Loucy (cell line): ENCODE data around the gene RAD21L1.

ENCODE experiments used
- H2AFZ ChIP-seq: fragments of 200-600 bp; sonication (generic); 2 replicates; pipeline ENCODE4 v1.6.0; 2016; ENCODE audit warnings: antibody characterized with exemption, mild to moderate bottlenecking, low read length, moderate library complexity
- H3F3A ChIP-seq: fragments of 200-600 bp; 2 replicates; pipeline ENCODE4 v1.6.0; 2016; ENCODE audit warnings: antibody characterized with exemption, low read depth, mild to moderate bottlenecking
- H3K27me3 ChIP-seq: fragments of 200-600 bp; sonication (generic); 2 replicates; pipeline ENCODE4 v1.6.1; 2014; ENCODE audit warnings: low read length, mild to moderate bottlenecking; ENCODE audit not compliant: insufficient read depth, poor library complexity, severe bottlenecking
- H3K36me3 ChIP-seq: fragments of 200-600 bp; sonication (generic); 2 replicates; pipeline ENCODE4 v1.6.1; 2016; ENCODE audit warnings: low read length; ENCODE audit not compliant: insufficient read depth
- H3K4me1 ChIP-seq: fragments of 200-600 bp; sonication (generic); 2 replicates; pipeline ENCODE4 v1.5.1; 2014; ENCODE audit warnings: low read length, mild to moderate bottlenecking; ENCODE audit not compliant: insufficient read depth, poor library complexity, severe bottlenecking
- H3K4me2 ChIP-seq: fragments of 200-600 bp; sonication (generic); 2 replicates; pipeline ENCODE4 v1.6.0; 2014; ENCODE audit warnings: antibody characterized with exemption, low read length, low read depth, mild to moderate bottlenecking; ENCODE audit not compliant: poor library complexity, severe bottlenecking
- H3K4me3 ChIP-seq: fragments of 200-600 bp; sonication (generic); 2 replicates; pipeline ENCODE4 v1.5.1; 2014; ENCODE audit warnings: low read length, mild to moderate bottlenecking, mixed read lengths; ENCODE audit not compliant: poor library complexity, severe bottlenecking
- H3K79me2 ChIP-seq: fragments of 200-600 bp; sonication (generic); 2 replicates; pipeline ENCODE4 v1.6.1; 2014; ENCODE audit warnings: low read length; ENCODE audit not compliant: insufficient read depth
- H3K9ac ChIP-seq: fragments of 200-600 bp; sonication (generic); 2 replicates; pipeline ENCODE4 v1.6.0; 2014; ENCODE audit warnings: mild to moderate bottlenecking, low read depth, low read length, moderate library complexity; ENCODE audit not compliant: poor library complexity, severe bottlenecking
- H3K9me2 ChIP-seq: fragments of 200-600 bp; sonication (generic); replicated peaks from 2 replicates; pipeline ENCODE4 v1.6.1; 2016; ENCODE audit warnings: low read depth, low read length, mixed read lengths
- H3K9me3 ChIP-seq: fragments of 200-600 bp; sonication (generic); 2 replicates; pipeline ENCODE4 v1.6.1; 2014; ENCODE audit warnings: mild to moderate bottlenecking, antibody characterized with exemption, low read length, low read depth; ENCODE audit not compliant: insufficient read depth
- H4K20me1 ChIP-seq: fragments of 200-600 bp; sonication (generic); 2 replicates; pipeline ENCODE4 v1.6.0; 2014; ENCODE audit warnings: antibody characterized with exemption, low read length, mild to moderate bottlenecking; ENCODE audit not compliant: insufficient read depth, poor library complexity, severe bottlenecking
- EZH2phosphoT487 ChIP-seq: fragments of 200-600 bp; IDR thresholded peaks from 2 replicates; pipeline ENCODE4 v1.6.1; 2018; ENCODE audit warnings: antibody characterized with exemption, mild to moderate bottlenecking, moderate library complexity, borderline replicate concordance
- TF ChIP-seq, protein P1 (sequence below): fragments of 200-600 bp; sonication (generic); conservative IDR thresholded peaks from 2 replicates; pipeline ENCODE4 v1.5.1; 2014; ENCODE audit warnings: mild to moderate bottlenecking, antibody characterized with exemption, low read length

RAD21L1 gene

DNA sequence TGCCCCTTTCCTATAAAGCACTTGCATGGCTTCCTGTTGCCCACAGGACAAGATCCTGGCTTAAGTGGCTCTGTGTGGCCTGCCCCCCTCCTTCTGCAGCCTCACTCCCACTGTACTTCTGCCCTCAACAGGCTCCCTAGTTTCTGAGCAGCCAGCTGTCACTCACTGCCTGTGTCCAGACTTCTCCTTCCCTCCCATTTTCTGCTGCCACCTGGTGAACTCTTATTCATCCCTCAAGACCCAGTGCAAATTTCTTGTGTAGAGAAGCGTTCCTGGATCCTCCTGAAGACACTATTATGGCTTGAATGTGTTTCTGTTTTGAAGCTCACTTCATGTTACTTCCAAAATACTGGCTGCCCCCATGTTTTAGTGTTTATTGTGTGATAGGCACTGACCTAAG, 66.8 kb downstream of the RAD21L1 start:
- Histone ChIP-seq H3K4me3 (no peak overlapping the region), H4K20me1 (no peaks in the 10 kb centered on the region), H3K36me3 (no peaks in the 10 kb centered on the region)

GRCh38 chr20:1293641-1294379, 68.0 kb downstream of the RAD21L1 start:
- no peak overlapping the region for H3K4me2 ChIP-seq
- no peaks in the 10 kb centered on the region for H3K36me3 ChIP-seq
- H3K4me3 ChIP-seq = no peak overlapping the region
- H3K9me2 ChIP-seq = no peaks in the 10 kb centered on the region
- H3F3A ChIP-seq = no peaks in the 10 kb centered on the region
- H3K4me1 ChIP-seq = no peaks in the 10 kb centered on the region
- H3K27me3 ChIP-seq = no peaks in the 10 kb centered on the region
- H2AFZ ChIP-seq = no peak overlapping the region
- TF ChIP-seq EZH2phosphoT487 = no peak
- TF ChIP-seq, protein P1, sequence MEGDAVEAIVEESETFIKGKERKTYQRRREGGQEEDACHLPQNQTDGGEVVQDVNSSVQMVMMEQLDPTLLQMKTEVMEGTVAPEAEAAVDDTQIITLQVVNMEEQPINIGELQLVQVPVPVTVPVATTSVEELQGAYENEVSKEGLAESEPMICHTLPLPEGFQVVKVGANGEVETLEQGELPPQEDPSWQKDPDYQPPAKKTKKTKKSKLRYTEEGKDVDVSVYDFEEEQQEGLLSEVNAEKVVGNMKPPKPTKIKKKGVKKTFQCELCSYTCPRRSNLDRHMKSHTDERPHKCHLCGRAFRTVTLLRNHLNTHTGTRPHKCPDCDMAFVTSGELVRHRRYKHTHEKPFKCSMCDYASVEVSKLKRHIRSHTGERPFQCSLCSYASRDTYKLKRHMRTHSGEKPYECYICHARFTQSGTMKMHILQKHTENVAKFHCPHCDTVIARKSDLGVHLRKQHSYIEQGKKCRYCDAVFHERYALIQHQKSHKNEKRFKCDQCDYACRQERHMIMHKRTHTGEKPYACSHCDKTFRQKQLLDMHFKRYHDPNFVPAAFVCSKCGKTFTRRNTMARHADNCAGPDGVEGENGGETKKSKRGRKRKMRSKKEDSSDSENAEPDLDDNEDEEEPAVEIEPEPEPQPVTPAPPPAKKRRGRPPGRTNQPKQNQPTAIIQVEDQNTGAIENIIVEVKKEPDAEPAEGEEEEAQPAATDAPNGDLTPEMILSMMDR = no peak
- H4K20me1 ChIP-seq = no peaks in the 10 kb centered on the region
- no peak overlapping the region for H3K9ac ChIP-seq
- H3K9me3 ChIP-seq = no peaks in the 10 kb centered on the region
- no peaks in the 10 kb centered on the region for H3K79me2 ChIP-seq

More for the DNA sequence above, 66.8 kb downstream of the RAD21L1 start:
- H3K79me2 ChIP-seq = no peaks in the 10 kb centered on the region
- H3K9me3 ChIP-seq = no peaks in the 10 kb centered on the region
- no peaks in the 10 kb centered on the region for H3K4me1 ChIP-seq
- H3K4me2 ChIP-seq = no peak overlapping the region
- H3K27me3 ChIP-seq = no peaks in the 10 kb centered on the region
- no peak overlapping the region for H3K9ac ChIP-seq
- no peaks in the 10 kb centered on the region for H3K9me2 ChIP-seq
- H3F3A ChIP-seq = no peaks in the 10 kb centered on the region
- TF ChIP-seq EZH2phosphoT487 = no peak
- TF ChIP-seq, protein P1 = no peak
- no peak overlapping the region for H2AFZ ChIP-seq

DNA sequence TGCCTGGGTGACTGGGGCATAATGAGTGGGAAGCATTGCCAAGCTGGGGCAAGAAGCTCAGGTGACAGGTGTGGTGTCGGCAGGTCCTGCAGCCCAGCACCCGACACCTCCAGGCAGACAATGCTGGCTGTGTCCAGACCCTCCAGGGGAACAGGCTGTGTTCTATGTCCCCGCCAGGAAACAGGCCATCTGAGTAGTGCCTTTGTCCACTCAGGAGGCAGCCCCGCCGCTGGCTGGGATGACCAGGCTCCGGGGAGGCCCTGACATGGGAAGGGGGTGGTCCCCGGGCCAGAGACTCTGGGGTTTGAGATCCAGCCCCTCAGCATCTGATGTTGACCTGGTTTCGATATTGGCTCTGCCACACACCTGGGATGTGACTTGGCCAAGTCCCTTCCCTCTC, 68.7 kb downstream of the RAD21L1 start:
- Histone ChIP-seq H3K4me1 (no peaks in the 10 kb centered on the region), H3K36me3 (no peaks in the 10 kb centered on the region), H3F3A (no peaks in the 10 kb centered on the region), H2AFZ (no peak overlapping the region), H3K9ac (no peak overlapping the region), H3K4me3 (no peak overlapping the region), H3K4me2 (no peak overlapping the region), H3K27me3 (no peaks in the 10 kb centered on the region), H3K9me3 (no peaks in the 10 kb centered on the region), H4K20me1 (no peaks in the 10 kb centered on the region), H3K79me2 (no peaks in the 10 kb centered on the region), H3K9me2 (no peaks in the 10 kb centered on the region)
- TF ChIP-seq EZH2phosphoT487 = no peak
- TF ChIP-seq, protein P1 = no peak
